ENCODE data around the gene PTPN6. TPM values are rescaled to one million over a fixed set of nuclear protein-coding genes. Genes with fewer than 3 reads are reported as not detected.

The PTPN6 gene
- total RNA-seq, 2 experiments from 2014 or later: 37.1 to 116 TPM

DNA sequence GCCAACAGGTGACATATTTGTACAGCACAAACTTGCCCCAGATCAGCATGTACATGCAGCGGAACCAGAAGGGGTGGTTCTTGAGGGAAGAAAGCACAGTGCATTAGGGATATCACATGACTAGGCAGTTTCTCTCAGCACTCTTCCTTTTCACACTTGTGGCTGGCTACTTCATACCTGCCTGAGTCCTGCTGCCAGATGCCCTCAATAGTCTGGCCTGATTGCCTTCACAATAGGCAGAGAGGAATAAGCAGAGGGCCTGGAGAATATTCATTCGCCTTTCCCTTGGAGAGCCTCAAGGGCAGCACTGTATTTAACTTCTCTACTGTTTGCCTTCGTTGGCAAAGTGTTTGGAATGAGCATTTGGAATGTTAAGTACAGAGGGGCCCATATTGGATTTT, 27.5 kb downstream of the PTPN6 start:
- Histone ChIP-seq H3K9me3 (ENCODE audit: low read length) (no peaks in the 10 kb centered on the region), H3K4me3 (ENCODE audit: low read depth, low read length, poor library complexity, severe bottlenecking) (no peak overlapping the region), H4K20me1 (ENCODE audit: insufficient read depth, low read length) (no peaks in the 10 kb centered on the region), H3K4me2 (ENCODE audit: low read length) (no peak overlapping the region), H3K79me2 (ENCODE audit: insufficient read depth, low read depth, low read length) (peaks cover 7% of the 10 kb centered on the region; the same call in 1 of the 2 replicates), H3K9me2 (ENCODE audit: insufficient read depth, low read length) (no peaks in the 10 kb centered on the region), H2AFZ (ENCODE audit: low read length) (no peak overlapping the region), H3K4me1 (ENCODE audit: insufficient read depth, low read length, poor library complexity, severe bottlenecking) (peaks cover 23% of the 10 kb centered on the region), H3K27ac (ENCODE audit: low read depth, low read length, poor library complexity, severe bottlenecking) (no peak overlapping the region), H3K36me3 (ENCODE audit: insufficient read depth, low read length) (peaks cover 96% of the 10 kb centered on the region)
- intact Hi-C loops (cut with micrococcal nuclease; ENCODE audit: unreplicated experiment): no loop called here
- CTCF ChIA-PET (ENCODE audit: unreplicated experiment): no interaction called here
- no peak for DNase-seq (ENCODE audit: low spot score)
- no TSS peak for BruUV-seq (replicated peaks)
- TF ChIP-seq, protein P1, sequence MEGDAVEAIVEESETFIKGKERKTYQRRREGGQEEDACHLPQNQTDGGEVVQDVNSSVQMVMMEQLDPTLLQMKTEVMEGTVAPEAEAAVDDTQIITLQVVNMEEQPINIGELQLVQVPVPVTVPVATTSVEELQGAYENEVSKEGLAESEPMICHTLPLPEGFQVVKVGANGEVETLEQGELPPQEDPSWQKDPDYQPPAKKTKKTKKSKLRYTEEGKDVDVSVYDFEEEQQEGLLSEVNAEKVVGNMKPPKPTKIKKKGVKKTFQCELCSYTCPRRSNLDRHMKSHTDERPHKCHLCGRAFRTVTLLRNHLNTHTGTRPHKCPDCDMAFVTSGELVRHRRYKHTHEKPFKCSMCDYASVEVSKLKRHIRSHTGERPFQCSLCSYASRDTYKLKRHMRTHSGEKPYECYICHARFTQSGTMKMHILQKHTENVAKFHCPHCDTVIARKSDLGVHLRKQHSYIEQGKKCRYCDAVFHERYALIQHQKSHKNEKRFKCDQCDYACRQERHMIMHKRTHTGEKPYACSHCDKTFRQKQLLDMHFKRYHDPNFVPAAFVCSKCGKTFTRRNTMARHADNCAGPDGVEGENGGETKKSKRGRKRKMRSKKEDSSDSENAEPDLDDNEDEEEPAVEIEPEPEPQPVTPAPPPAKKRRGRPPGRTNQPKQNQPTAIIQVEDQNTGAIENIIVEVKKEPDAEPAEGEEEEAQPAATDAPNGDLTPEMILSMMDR (conservative IDR thresholded peaks at IDR 0.05; ENCODE audit: low read length): no peak
- TF ChIP-seq EZH2phosphoT487 (IDR thresholded peaks at IDR 0.05; ENCODE audit: borderline replicate concordance, low read depth, low read length): no peak
- POLR2A ChIA-PET: interaction anchor here (0.7 to 1.6 kb wide), 2 partner anchors 8 to 26 kb away, joined by 3 to 7 read pairs; no protein-coding TSS in a partner anchor

DNA sequence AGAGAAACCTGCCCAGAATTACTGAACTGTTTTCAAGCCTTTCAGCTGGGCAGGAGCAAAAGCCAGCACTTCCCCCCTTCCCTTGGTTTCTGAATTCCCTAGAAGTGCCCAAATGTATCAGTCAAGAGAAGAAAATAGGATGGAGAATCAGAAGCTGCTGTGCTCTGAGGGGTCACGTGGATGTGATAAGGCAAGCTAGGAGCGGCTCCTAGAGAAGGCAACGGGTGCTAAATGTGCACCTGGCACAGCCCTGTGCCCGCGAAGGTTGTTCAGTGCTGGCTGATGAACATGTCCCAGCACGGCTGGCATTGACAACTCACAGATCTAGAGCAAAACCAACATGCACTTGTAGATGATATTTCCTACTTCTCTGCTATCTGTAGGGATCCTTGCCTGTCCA, 27.9 kb downstream of the PTPN6 start:
- no peaks in the 10 kb centered on the region for H3K9me3 ChIP-seq (ENCODE audit: low read length)
- no peaks in the 10 kb centered on the region for H3K9me2 ChIP-seq (ENCODE audit: insufficient read depth, low read length)
- no peak overlapping the region for H3K27ac ChIP-seq (ENCODE audit: low read depth, low read length, poor library complexity, severe bottlenecking)
- H3K4me1 ChIP-seq (ENCODE audit: insufficient read depth, low read length, poor library complexity, severe bottlenecking): peaks cover 19% of the 10 kb centered on the region
- peaks cover 96% of the 10 kb centered on the region for H3K36me3 ChIP-seq (ENCODE audit: insufficient read depth, low read length)
- no peak for TF ChIP-seq EZH2phosphoT487 (IDR thresholded peaks at IDR 0.05; ENCODE audit: borderline replicate concordance, low read depth, low read length)
- TF ChIP-seq, protein P1 (conservative IDR thresholded peaks at IDR 0.05; ENCODE audit: low read length): no peak
- H3K4me2 ChIP-seq (ENCODE audit: low read length): no peak overlapping the region
- ChIA-PET CTCF (ENCODE audit: unreplicated experiment) (no interaction called here), POLR2A (interaction anchor here (0.6 to 1.6 kb wide), 2 partner anchors 25 to 129 kb away, joined by 3 to 7 read pairs; no protein-coding TSS in a partner anchor)
- no TSS peak for BruUV-seq (replicated peaks)
- no peak overlapping the region for H3K4me3 ChIP-seq (ENCODE audit: low read depth, low read length, poor library complexity, severe bottlenecking)
- no peak overlapping the region for H2AFZ ChIP-seq (ENCODE audit: low read length)
- H3K79me2 ChIP-seq (ENCODE audit: insufficient read depth, low read depth, low read length): peaks cover 3% of the 10 kb centered on the region; the same call in 1 of the 2 replicates
- no peak for DNase-seq (ENCODE audit: low spot score)
- intact Hi-C loops (cut with micrococcal nuclease; ENCODE audit: unreplicated experiment): no loop called here
- no peaks in the 10 kb centered on the region for H4K20me1 ChIP-seq (ENCODE audit: insufficient read depth, low read length)

DNA sequence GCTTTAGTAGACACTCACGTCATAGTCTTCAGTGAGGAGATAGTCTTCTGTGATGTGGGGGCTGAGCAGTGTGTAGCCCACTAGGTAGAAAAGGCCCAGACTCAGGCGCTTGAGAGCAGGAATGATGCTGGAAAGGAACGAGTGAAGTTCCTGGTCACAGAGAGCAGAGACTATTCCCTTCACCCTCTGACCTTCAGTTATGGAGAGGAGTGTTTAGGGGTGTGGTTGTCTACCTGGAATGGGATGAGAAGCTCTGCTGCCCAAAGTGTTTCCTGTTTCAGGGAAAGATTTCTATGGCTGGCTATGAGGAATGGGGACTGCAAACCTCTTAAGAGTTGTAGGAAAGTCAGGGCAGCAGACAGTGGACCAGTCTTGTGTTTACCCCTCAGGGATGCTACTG, 28.3 kb downstream of the PTPN6 start:
- no peak overlapping the region for H3K4me3 ChIP-seq (ENCODE audit: low read depth, low read length, poor library complexity, severe bottlenecking)
- H3K9me3 ChIP-seq (ENCODE audit: low read length): no peaks in the 10 kb centered on the region
- intact Hi-C loops (cut with micrococcal nuclease; ENCODE audit: unreplicated experiment): no loop called here
- H3K4me2 ChIP-seq (ENCODE audit: low read length): no peak overlapping the region
- peaks cover 96% of the 10 kb centered on the region for H3K36me3 ChIP-seq (ENCODE audit: insufficient read depth, low read length)
- peaks cover 1% of the 10 kb centered on the region; the same call in 1 of the 2 replicates for H3K79me2 ChIP-seq (ENCODE audit: insufficient read depth, low read depth, low read length)
- no peaks in the 10 kb centered on the region for H3K9me2 ChIP-seq (ENCODE audit: insufficient read depth, low read length)
- POLR2A ChIA-PET: interaction anchor here (0.6 kb wide), 1 partner anchor 129 kb away, joined by 3 read pairs; no protein-coding TSS in a partner anchor
- TF ChIP-seq, protein P1 (conservative IDR thresholded peaks at IDR 0.05; ENCODE audit: low read length): no peak
- TF ChIP-seq EZH2phosphoT487 (IDR thresholded peaks at IDR 0.05; ENCODE audit: borderline replicate concordance, low read depth, low read length): no peak
- H4K20me1 ChIP-seq (ENCODE audit: insufficient read depth, low read length): no peaks in the 10 kb centered on the region
- no peak overlapping the region for H2AFZ ChIP-seq (ENCODE audit: low read length)
- no peak for DNase-seq (ENCODE audit: low spot score)
- H3K27ac ChIP-seq (ENCODE audit: low read depth, low read length, poor library complexity, severe bottlenecking): no peak overlapping the region
- peaks cover 15% of the 10 kb centered on the region for H3K4me1 ChIP-seq (ENCODE audit: insufficient read depth, low read length, poor library complexity, severe bottlenecking)
- CTCF ChIA-PET (ENCODE audit: unreplicated experiment): no interaction called here
- BruUV-seq (replicated peaks): no TSS peak
